GM18951 (cell line): Measurements from ENCODE around the gene KDM2B.

ENCODE experiments used
- POLR2A ChIP-seq: IDR thresholded peaks from 4 replicates; pipeline ENCODE4 v1.6.1; 2011; ENCODE audit warnings: mild to moderate bottlenecking; ENCODE audit not compliant: insufficient read length, insufficient read depth; ENCODE audit errors: extremely low read depth
- in situ Hi-C: fragments of 300-500 bp; cut with MboI; formaldehyde crosslinking; loops from one replicate; pipeline ENCODE4 v1.12.0; 2022; ENCODE audit warnings: low sequenced_read_pairs, mixed read lengths, inconsistent platforms; ENCODE audit not compliant: unreplicated experiment

The KDM2B gene

DNA sequence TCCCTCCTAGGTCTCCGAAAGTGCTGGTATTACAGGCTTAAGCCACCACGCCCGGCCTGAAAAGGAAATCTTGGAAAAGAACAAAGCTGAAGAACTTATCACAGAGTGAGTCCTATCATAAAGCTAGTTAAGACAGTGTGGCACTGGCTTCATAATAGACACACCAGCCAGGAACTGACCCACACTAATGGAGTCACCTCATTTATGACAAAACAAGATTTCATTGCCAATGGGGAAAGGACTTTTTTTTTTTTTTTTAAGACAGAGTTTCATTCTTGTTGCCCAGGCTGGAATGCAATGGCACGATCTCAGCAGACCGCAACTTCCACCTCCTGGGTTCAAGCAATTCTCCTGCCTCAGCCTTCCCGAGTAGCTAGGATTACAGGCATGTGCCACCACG lies 15.7 kb downstream of the KDM2B start:
- in situ Hi-C loops, result no loop called here
- TF ChIP-seq POLR2A, result no peak

DNA sequence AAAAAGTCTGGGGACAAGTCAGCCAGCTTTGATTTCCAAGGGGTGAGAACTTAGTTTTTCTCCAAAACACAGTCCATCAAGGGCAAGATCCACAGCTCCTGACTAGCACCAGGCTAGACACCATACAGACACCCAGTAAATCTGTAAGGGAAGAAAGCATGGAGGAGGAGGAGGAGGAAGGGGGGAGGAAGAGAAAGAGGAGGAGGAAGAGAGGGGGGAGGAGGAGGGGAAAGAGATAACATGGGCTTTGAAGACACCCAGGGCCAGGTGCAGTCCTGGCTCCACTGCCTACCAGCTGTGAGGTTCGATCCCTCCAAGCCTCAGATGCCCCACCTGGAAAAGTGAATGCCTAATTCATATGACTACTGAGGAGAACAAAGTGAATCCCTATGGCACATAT lies 18.3 kb downstream of the KDM2B start:
- no peak for TF ChIP-seq POLR2A
- in situ Hi-C loops, result no loop called here

DNA sequence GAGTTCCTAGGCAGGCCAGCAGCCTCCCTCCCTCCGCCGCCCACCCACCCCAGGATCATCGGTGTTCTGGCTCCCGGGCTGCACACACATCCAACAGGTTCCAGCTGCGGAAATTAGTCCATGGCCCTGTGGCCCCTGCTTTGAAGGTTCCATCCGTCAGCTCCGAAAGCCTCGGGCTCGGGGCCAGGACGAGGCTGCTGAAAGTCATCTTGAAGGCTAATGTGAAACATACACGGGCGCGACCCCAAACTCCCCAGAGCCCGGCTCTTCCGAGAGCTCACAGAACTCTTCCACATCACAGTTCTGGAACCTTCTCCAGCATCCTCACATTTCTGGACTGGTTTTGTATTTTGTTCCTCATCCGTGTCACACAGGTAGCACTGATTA lies 19.8 kb downstream of the KDM2B start:
- in situ Hi-C loops, result no loop called here
- no peak for TF ChIP-seq POLR2A

DNA sequence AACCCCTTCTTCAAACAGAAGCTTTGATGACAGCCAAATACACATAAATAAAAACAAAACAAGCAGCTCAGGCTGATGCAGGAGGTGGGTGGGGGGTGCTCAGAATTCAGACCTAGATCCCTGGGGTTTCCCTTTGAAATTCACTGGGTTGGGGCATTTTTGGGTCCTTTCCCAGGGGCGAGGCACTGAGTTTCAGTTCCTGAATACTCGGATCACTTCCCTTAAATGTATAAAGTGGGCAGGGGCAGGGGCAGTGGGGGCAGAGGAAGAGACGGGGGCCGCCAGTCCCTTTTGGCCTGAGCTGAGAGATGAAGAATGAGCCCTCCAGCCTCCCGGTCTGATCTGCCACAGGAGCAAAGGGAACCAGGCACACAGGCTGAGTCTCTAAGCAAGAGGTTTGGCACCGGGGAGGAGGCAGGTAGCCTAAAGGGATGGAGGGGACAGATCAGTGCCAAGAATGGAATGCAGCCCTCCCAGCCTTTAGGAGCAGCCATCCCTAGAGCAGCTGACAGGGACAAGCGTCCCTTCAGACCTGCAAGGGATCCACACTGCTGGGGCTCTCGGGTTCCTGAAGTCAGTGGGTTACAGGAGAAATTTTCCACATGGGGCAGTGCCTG lies 20.3 kb downstream of the KDM2B start:
- in situ Hi-C loops, result no loop called here
- no peak for TF ChIP-seq POLR2A

DNA sequence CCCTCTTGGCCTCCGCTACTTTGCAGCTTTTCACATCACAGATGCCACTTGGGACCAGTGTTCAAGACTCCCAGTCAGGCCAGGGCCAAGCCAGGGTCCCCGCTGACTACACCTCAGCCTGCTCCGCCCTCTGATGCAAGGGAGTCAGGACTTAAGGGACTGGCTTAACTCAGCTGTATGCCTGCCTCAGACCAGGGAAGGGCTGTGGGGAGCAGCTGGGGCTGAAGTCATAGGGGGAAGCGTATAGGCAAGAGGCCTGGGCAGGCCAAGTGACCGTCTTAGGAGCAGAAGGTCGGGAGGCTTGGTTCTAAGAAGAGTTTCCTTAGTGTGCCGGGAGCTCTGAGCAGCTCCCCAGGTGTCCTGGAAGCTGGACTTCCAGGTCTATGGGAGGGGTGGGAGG lies 21.9 kb downstream of the KDM2B start:
- in situ Hi-C loops, result no loop called here
- no peak for TF ChIP-seq POLR2A

DNA sequence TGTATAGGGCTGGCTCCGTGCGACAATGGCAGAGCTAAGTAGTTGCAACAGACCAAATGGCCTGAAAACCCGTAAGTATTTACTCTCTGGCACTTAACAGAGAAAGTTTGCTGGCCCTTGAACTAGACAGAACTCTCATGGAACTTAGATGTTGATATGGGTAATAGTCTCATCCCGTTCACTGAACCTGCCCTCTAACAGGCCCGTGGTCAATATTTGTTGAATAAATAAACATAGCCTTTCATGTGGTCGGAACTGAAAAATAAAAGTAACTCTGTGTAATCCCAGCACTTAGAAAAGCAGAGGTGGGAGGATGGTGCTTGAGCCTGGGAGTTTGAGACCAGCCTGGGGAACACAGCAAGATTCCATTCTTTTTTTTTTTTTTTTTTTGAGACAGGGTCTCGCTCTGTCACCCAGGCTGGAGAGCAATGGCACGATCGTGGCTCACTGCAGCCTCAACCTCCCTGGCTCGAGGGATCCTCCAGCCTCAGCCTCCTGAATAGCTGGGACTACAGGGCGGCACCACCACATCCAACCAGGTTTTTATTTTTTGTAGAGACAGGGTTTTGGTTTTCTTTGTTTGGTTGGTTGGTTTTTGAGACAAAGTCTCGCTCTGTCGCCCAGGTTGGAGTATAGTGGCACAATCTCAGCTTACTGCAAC lies 29.7 kb downstream of the KDM2B start:
- in situ Hi-C loops, result no loop called here
- TF ChIP-seq POLR2A, result no peak

DNA sequence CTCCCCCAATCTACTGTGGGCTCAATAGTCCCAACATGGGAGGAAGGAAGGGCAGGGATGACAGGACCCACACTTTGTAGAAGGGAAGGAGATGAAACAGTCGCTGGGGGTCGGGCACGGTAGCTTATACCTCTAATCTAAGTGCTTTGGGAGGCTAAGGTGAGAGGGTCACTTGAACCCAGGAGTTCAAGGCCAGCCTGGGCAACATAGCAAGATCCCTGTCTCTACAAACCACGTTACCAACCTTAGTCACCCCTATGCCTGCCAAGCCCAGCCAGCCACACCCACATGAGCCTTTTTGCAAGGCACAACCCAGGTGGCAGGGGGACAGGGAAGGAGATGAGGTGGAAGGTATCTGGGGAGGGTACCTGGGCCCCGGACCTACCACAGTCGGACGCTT lies 31.7 kb downstream of the KDM2B start:
- no peak for TF ChIP-seq POLR2A
- in situ Hi-C loops, result no loop called here

DNA sequence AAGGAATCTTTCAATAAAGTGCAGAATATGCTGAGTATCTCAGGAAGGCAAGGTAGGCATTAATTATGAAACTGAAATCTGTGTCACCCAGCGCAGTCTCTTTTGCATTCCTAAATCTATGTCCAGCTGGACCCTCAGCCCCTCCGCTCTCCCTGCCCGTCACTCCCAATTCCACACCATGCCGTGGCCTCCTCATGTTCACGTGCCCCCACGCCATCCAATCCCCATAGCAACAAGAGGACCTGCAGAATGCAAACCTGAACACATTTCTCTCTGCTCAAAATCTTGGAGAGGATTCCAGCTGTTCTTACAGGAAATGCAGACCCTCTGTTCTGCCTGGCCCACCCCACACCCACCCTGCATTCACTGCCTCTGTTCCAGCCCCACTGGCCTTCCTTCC lies 35.3 kb downstream of the KDM2B start:
- no peak for TF ChIP-seq POLR2A
- in situ Hi-C loops, result no loop called here

DNA sequence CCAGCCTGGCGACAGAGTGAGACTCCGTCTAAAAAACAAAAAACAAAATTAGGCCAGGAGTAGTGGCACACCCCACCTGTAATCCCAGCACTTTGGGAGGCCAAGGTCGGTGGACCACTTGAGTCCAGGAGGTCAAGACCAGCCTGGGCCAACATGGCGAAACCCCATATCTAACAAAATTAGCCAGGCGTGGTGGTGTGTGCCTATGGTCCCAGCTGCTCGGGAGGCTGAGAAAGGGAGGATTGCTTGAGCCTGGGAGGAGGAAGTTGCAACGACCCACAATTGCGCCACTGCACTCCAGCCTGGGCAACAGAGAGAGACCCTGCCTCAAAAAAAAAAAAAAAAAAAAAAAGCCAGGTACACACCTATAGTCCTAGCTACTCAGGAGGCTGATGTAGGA lies 37.0 kb downstream of the KDM2B start:
- TF ChIP-seq POLR2A, result no peak
- in situ Hi-C loops, result no loop called here

DNA sequence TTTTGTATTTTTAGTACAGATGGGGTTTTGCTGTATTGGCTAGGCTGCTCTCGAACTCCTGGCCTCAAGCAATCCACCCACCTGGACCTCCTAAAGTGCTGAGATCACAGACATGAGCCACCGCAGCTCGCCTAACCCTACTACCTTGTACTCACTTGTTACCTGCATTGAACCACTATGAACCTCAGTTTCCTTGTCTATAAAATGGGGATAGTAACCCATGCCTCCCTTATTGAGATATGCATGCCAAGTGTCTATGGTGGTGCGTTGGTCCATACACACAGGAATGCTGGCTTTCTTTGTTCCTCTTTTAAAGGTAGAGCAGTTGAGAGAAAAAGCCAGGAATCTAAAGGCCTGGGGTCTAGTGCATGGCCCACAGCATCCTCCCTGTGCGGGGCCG lies 40.9 kb downstream of the KDM2B start:
- in situ Hi-C loops, result no loop called here
- TF ChIP-seq POLR2A, result no peak

DNA sequence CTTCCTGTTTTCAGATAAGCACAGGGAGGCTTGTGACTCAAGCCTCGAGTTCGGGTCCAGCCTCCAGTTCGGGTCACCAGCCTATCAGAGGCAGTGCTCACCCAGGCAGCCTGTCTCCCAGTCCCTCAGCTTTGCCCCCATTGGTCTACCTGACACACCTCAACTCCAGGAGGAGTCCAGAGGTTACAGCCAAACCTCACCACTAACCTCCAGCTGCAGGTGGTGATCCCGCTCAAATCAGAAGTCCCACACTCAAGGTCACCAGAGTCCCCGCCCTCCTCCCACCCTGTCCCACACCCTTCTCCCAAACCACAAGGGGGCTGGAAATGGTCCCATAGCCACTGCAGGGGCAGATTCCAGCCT lies 42.1 kb downstream of the KDM2B start:
- no peak for TF ChIP-seq POLR2A
- in situ Hi-C loops, result no loop called here

DNA sequence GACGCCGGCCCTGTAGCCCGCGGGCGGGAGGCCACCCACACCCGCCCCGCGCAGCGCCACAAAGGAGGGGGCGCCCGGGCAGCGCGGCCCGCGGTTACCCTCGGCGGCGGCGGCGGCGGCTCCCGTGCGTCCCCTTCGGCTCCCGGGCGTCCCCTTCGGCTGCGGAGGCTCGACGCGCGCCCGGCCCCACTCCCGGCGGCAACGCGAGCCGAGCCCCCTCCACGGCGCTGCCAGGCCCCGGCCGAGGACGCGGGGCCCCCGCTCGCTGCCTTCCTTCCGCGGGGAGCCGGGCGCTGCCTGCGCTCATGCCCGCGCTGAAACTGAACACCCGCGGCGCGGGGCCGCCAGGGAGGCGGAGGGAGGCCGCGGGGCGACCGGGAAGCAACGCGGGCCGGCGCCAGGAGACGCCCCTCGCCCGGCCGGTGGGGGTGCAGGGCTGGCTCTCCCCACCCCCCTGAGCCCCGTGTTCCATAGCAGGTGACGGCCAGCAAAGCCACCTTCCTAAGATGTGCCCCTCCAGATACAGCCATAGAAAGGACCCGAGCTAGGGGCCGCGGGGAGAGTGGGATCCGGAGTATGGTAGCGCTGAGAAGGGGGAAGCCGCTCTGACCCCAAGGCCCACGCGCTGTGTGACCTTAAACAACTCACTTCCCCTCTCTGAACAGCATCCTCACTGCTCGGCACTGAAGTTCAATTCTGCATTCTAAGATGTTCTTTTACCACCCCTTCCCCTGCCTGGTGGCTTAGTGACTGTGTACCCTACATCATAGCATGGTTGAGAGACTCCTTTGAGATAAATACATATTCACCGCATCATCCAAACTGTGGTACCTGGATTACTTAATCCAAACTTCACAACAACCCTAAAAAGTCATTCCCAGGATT lies 42.8 kb downstream of the KDM2B start:
- no peak for TF ChIP-seq POLR2A
- in situ Hi-C loops, result no loop called here

DNA sequence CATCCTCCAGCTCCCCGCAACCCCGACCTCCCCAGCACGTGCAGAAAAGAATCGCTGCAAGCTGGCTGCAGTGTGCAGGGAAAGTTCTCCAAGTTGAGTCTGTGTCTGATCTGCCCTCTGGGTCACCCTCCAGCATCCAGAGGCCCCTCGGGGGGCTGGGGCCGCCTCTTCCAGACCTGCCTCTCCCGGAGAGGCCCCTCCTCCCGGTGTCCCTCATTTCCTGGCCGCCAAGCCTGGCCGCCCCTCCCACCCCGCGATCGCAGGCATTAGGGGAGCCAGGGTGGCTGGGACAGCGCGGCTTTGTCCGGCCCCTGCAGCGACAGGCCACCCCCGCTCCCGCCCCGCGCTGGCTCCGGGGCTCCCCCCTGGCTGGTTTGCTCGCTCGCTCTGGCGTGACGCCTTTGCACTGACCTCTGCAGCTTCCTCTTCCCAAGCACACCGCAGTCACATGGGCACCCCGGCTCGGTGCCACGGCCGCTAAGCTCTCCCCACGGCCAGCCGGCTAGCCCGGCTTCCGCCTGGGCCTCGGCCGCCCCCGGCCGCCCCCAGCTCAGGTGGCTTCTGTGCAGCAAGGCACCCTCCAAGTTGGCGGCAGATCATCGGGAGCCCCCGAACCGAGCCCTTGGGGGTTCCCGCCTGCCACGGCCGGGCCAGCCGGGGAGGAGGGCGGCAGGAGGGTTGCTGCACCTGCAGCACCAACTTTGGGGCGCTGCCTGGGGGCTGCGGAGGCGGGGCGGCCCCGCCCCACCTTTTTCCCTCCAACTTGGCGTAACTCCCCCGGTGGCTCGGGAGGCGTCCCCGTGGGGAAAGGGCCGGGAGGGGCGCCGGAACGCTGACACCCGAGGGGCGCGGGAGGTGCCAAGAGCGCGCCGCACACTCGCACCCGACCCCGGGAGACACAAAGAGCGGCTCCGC lies 43.7 kb downstream of the KDM2B start:
- in situ Hi-C loops, result no loop called here
- TF ChIP-seq POLR2A, result peak; percentile 84
